Sigmoid colon (tissue), 7 donors: ENCODE data around the gene OGFOD2. TPM values are rescaled to one million over a fixed set of nuclear protein-coding genes. Genes with fewer than 3 reads are reported as not detected.

Source experiments
- DNase-seq: peaks from one replicate; pipeline ENCODE4 v3.0.0-alpha.2; 2019
- H3K27ac ChIP-seq, 4 donors: fragments of 200-600 bp; sonication (generic); one replicate each; pipeline ENCODE4 v1.5.1; 2016 to 2019; ENCODE audit warnings: mild to moderate bottlenecking in 1 of 4
- H3K27me3 ChIP-seq, 3 donors: fragments of 200-600 bp; sonication (generic); one replicate each; pipeline ENCODE4 v1.5.1; 2019; ENCODE audit warnings: mild to moderate bottlenecking in 1 of 3
- H3K36me3 ChIP-seq, 4 donors: fragments of 200-600 bp; sonication (generic); one replicate each; pipeline ENCODE4 v1.5.1; 2016 to 2019
- H3K4me1 ChIP-seq, 4 donors: fragments of 200-600 bp; sonication (generic); one replicate each; pipeline ENCODE4 v1.5.1; 2017 to 2019
- H3K4me3 ChIP-seq, 4 donors: fragments of 200-600 bp; sonication (generic); one replicate each; pipeline ENCODE4 v1.5.1; 2017 to 2019; ENCODE audit warnings: mild to moderate bottlenecking in 2 of 4, moderate library complexity in 1 of 4
- H3K9me3 ChIP-seq, 4 donors: fragments of 200-600 bp in 3 of 4; sonication (generic) in 3 of 4; one replicate each; pipeline versions ENCODE4 v1.5.1 to v1.6.1; 2013 to 2019
- CTCF ChIP-seq, 4 experiments: fragments of 450-650 bp in 3 of 4; fragments of 200-600 bp in 1 of 4; IDR thresholded peaks; one replicate each; pipeline ENCODE4 v1.5.1; 2016 to 2019; ENCODE audit warnings: antibody characterized with exemption in 4 of 4, mild to moderate bottlenecking in 3 of 4, moderate library complexity in 2 of 4
- EP300 ChIP-seq, 4 donors: sonication (generic); formaldehyde crosslinking; IDR thresholded peaks; one replicate each; pipeline ENCODE4 v1.6.1; 2017; ENCODE audit warnings: antibody characterized with exemption in 4 of 4
- POLR2A ChIP-seq, 2 donors: fragments of 450-650 bp; IDR thresholded peaks; one replicate each; pipeline ENCODE4 v1.6.1; 2016; ENCODE audit warnings: antibody characterized with exemption in 2 of 2, mild to moderate bottlenecking in 2 of 2, moderate library complexity in 2 of 2
- POLR2AphosphoS5 ChIP-seq, 4 donors: sonication (generic); formaldehyde crosslinking; IDR thresholded peaks; one replicate each; pipeline ENCODE4 v1.6.1; 2017; ENCODE audit warnings: antibody characterized with exemption in 4 of 4
- WGBS, 2 donors: extraction: QIAGEN DNeasy Blood & Tissue Kit; methylation state at CpG; one replicate each; pipeline ENCODE4 v1.1.7; 2013; 5-methylcytosine and 5-hydroxymethylcytosine counted together
- intact Hi-C: fragments of 100-400 bp; cut with DNase I; formaldehyde crosslinking; loops from one replicate; pipeline ENCODE4 v1.15.1; 2023
- polyA plus RNA-seq, 3 donors: library from polyadenylated mRNA; stranded (reverse); fragments of 200-250 nt; gene quantifications; one replicate each; pipeline ENCODE4 v1.2.3, GENCODE V29; 2013
- total RNA-seq, 4 donors: library from RNA; depleted of rRNA; stranded (reverse); fragments of >200 nt; gene quantifications; one replicate each; pipeline ENCODE4 v1.1.0, GENCODE V29; 2016
- donor health status: healthy with polysubstance abuse.
- donor health status: Bipolar disorder and iron deficiency.
- donor health status: healthy.

The OGFOD2 gene
- total and polyA plus RNA-seq, 7 donors: 8.1 to 26.5 (median 10.2) TPM

- Histone ChIP-seq H3K36me3 (no peaks in the 10 kb centered on the region), H3K9me3 (no peaks in the 10 kb centered on the region), H3K4me3 (no peak overlapping the region), H3K4me1 (peaks cover 0 to 3% (median under 1%) of the 10 kb centered on the region in 4 donors), H3K27ac (no peak overlapping the region), H3K27me3 (no peaks in the 10 kb centered on the region)
- intact Hi-C loops: loop anchor here (1.0 kb wide), 2 partner anchors 92 to 159 kb away; no protein-coding TSS in a partner anchor
- WGBS, 2 donors: 65 to 71% methylated on average over 12 of the region's 12 CpGs
- DNase-seq: peak; percentile 80
- TF ChIP-seq POLR2AphosphoS5 (IDR thresholded peaks at IDR 0.05): peak in 1 of 4 donors; percentile 4
- no peak for TF ChIP-seq EP300 (IDR thresholded peaks at IDR 0.05)
- TF ChIP-seq POLR2A (IDR thresholded peaks at IDR 0.05): no peak
- peak; percentile 67 to 83 (median 80) for TF ChIP-seq CTCF (IDR thresholded peaks at IDR 0.05)
These were observed 22.8 kb upstream of the OGFOD2 start for GRCh38 chr12:122951979-122952892.

GRCh38 chr12:122955156-122955555 is 19.9 kb upstream of the OGFOD2 start:
- intact Hi-C loops: no loop called here
- no peak for TF ChIP-seq POLR2AphosphoS5 (IDR thresholded peaks at IDR 0.05)
- no peak for TF ChIP-seq CTCF (IDR thresholded peaks at IDR 0.05)
- no peak for TF ChIP-seq POLR2A (IDR thresholded peaks at IDR 0.05)
- no peak for TF ChIP-seq EP300 (IDR thresholded peaks at IDR 0.05)
- Histone ChIP-seq H3K9me3 (no peaks in the 10 kb centered on the region), H3K36me3 (peaks cover 0 to 16% (median 6%) of the 10 kb centered on the region in 4 donors), H3K4me3 (no peak overlapping the region), H3K27ac (no peak overlapping the region), H3K27me3 (no peaks in the 10 kb centered on the region), H3K4me1 (no peaks in the 10 kb centered on the region)
- WGBS, 2 donors: 81 to 85% methylated on average over 8 of the region's 8 CpGs
- DNase-seq: no peak

- DNase-seq: no peak
- intact Hi-C loops: no loop called here
- 85 to 86% methylated on average over 2 of the region's 2 CpGs for WGBS, 2 donors
- no peak for TF ChIP-seq CTCF (IDR thresholded peaks at IDR 0.05)
- TF ChIP-seq POLR2AphosphoS5 (IDR thresholded peaks at IDR 0.05): no peak
- TF ChIP-seq POLR2A (IDR thresholded peaks at IDR 0.05): no peak
- TF ChIP-seq EP300 (IDR thresholded peaks at IDR 0.05): no peak
- H3K9me3 ChIP-seq: no peaks in the 10 kb centered on the region
- H3K4me1 ChIP-seq: no peaks in the 10 kb centered on the region
- peaks cover 0 to 18% (median 6%) of the 10 kb centered on the region in 4 donors for H3K36me3 ChIP-seq
- no peak overlapping the region for H3K4me3 ChIP-seq
- no peak overlapping the region for H3K27ac ChIP-seq
- no peaks in the 10 kb centered on the region for H3K27me3 ChIP-seq
These were observed 19.0 kb upstream of the OGFOD2 start for GRCh38 chr12:122956035-122956434.

GRCh38 chr12:122958198-122958888 is 16.7 kb upstream of the OGFOD2 start:
- no peak overlapping the region for H3K4me3 ChIP-seq
- intact Hi-C loops: no loop called here
- TF ChIP-seq POLR2AphosphoS5 (IDR thresholded peaks at IDR 0.05) (no peak), EP300 (IDR thresholded peaks at IDR 0.05) (no peak), POLR2A (IDR thresholded peaks at IDR 0.05) (no peak), CTCF (IDR thresholded peaks at IDR 0.05) (no peak)
- no peaks in the 10 kb centered on the region for H3K9me3 ChIP-seq
- 86 to 91% methylated on average over 5 of the region's 5 CpGs for WGBS, 2 donors
- H3K27ac ChIP-seq: no peak overlapping the region
- no peaks in the 10 kb centered on the region for H3K27me3 ChIP-seq
- H3K36me3 ChIP-seq: peaks cover 0 to 18% (median 6%) of the 10 kb centered on the region in 4 donors
- H3K4me1 ChIP-seq: peaks cover 0 to under 1% (median 0%) of the 10 kb centered on the region in 4 donors
- DNase-seq: no peak
